MCF 10A (cell line): ENCODE data around the gene CCDC127. TPM values are rescaled to one million over a fixed set of nuclear protein-coding genes. Genes with fewer than 3 reads are reported as not detected.
A peak's percentile ranks its signal among the peaks of the same experiment; 100 is the strongest.

Source experiments
- BruUV-seq: library from RNA; stranded (reverse); fragments of 400-500 nt; replicated peaks from 2 replicates; lab custom pipeline; 2021; lab: Mats Ljungman, UMichigan
- CTCF ChIA-PET: fragments of 300-600 bp; sonication (Branson Sonifier 250); formaldehyde crosslinking; extraction: SDS; loops from one replicate; lab custom pipeline; 2021; ENCODE audit warnings: antibody characterized with exemption, inconsistent platforms; lab: Yijun Ruan, JAX
- POLR2A ChIA-PET: fragments of 300-600, 350-650 bp; sonication (Branson Sonifier 250); formaldehyde crosslinking; extraction: SDS; loops from one replicate; lab custom pipeline; 2020; ENCODE audit warnings: antibody characterized with exemption, inconsistent platforms; lab: Yijun Ruan, JAX
- DNase-seq: peaks from one replicate; pipeline ENCODE4 v3.0.0-alpha.2; 2018; ENCODE audit not compliant: unreplicated experiment
- H3K27ac Mint-ChIP-seq: one replicate; pipeline ENCODE4 v1.8.0; 2022; ENCODE audit warnings: mild to moderate bottlenecking, low read depth, mixed read lengths; ENCODE audit not compliant: unreplicated experiment
- H3K27me3 Mint-ChIP-seq: one replicate; pipeline ENCODE4 v1.8.0; 2022; ENCODE audit warnings: mixed read lengths; ENCODE audit not compliant: insufficient read depth, unreplicated experiment
- H3K36me3 Mint-ChIP-seq: one replicate; pipeline ENCODE4 v1.8.0; 2022; ENCODE audit warnings: mild to moderate bottlenecking, moderate library complexity, mixed read lengths; ENCODE audit not compliant: insufficient read depth, unreplicated experiment
- H3K4me1 Mint-ChIP-seq: one replicate; pipeline ENCODE4 v1.8.0; 2022; ENCODE audit warnings: mixed read lengths; ENCODE audit not compliant: insufficient read depth, unreplicated experiment
- H3K4me3 Mint-ChIP-seq: one replicate; pipeline ENCODE4 v1.8.0; 2022; ENCODE audit warnings: mild to moderate bottlenecking, moderate library complexity, mixed read lengths; ENCODE audit not compliant: unreplicated experiment
- H3K9me3 Mint-ChIP-seq: one replicate; pipeline ENCODE4 v1.8.0; 2022; ENCODE audit warnings: mixed read lengths; ENCODE audit not compliant: unreplicated experiment
- CTCF ChIP-seq: fragments of 200-600 bp; IDR thresholded peaks from one replicate; pipeline ENCODE4 v1.8.0; 2022; ENCODE audit warnings: antibody characterized with exemption, mild to moderate bottlenecking; ENCODE audit not compliant: unreplicated experiment
- intact Hi-C: fragments of 100-400 bp; cut with micrococcal nuclease; formaldehyde crosslinking; loops from 2 replicates; pipeline ENCODE4 v1.14.1; 2022
- total RNA-seq: library from RNA; stranded (reverse); gene quantifications from 2 replicates; pipeline ENCODE4 v1.2.3, GENCODE V29; 2022

The CCDC127 gene
- total RNA-seq, 1 experiment from 2014 or later, result 4.5 TPM

DNA sequence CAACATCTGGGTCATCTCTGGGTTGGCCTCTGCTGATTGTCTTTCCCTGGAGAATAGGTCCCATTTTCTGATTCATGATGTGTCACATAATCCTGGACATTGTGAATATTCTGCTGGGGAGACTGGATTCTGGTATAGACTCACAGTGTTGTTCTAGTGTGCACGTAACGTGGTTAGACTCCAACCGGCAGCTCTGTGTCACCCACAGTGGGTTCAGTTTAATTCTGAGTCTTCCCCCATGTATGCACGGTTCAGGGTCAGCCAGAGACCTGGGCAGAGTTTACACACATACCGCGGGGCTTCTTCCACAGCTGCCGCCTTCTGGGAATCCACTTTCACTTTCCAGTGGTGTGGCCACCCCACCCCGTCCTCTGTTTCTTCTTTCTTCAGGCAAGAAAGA, 64.7 kb downstream of the CCDC127 start:
- Mint-ChIP-seq H3K4me3 (no peak overlapping the region), H3K27ac (no peak overlapping the region)

GRCh38 chr5:152077-152476, 65.9 kb downstream of the CCDC127 start:
- intact Hi-C loops, result no loop called here
- H3K9me3 Mint-ChIP-seq, result peaks cover 16% of the 10 kb centered on the region
- DNase-seq, result no peak
- no peaks in the 10 kb centered on the region for H3K4me1 Mint-ChIP-seq
- no TSS peak for BruUV-seq
- no peaks in the 10 kb centered on the region for H3K36me3 Mint-ChIP-seq
- CTCF ChIA-PET, result no interaction called here
- POLR2A ChIA-PET, result no interaction called here
- peaks cover 5% of the 10 kb centered on the region for H3K27me3 Mint-ChIP-seq
- no peak overlapping the region for H3K27ac Mint-ChIP-seq
- H3K4me3 Mint-ChIP-seq, result no peak overlapping the region
- TF ChIP-seq CTCF, result no peak

More for the DNA sequence above, 64.7 kb downstream of the CCDC127 start:
- H3K4me1 Mint-ChIP-seq, result no peaks in the 10 kb centered on the region
- no peak for DNase-seq
- no peak for TF ChIP-seq CTCF
- H3K9me3 Mint-ChIP-seq, result peaks cover 4% of the 10 kb centered on the region
- peaks cover 9% of the 10 kb centered on the region for H3K27me3 Mint-ChIP-seq
- CTCF ChIA-PET, result interaction anchor here (0.6 kb wide), 1 partner anchor 104 kb away, joined by 3 read pairs; no protein-coding TSS in a partner anchor
- intact Hi-C loops, result no loop called here
- H3K36me3 Mint-ChIP-seq, result no peaks in the 10 kb centered on the region
- POLR2A ChIA-PET, result interaction anchor here (0.7 kb wide), 1 partner anchor 97 kb away, joined by 3 read pairs; no protein-coding TSS in a partner anchor
- BruUV-seq, result no TSS peak

DNA sequence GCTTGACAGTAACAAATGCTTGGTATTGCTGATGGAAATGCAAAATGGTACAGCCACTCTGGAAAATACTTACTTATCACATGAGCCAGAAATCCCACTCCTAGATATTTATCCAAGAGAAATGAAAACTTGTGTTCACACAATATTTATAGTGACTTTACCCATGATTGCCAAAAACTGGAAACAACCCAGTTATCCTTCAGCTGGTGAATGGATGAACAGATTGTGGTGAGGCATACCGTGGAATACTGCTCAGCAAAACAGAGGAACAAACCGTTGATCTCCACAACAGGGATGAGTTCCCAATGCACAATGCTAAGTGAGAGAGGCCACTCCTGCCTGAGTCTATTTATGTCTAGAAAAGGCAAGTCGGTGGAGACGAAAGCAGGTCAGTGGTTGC, 67.2 kb downstream of the CCDC127 start:
- Mint-ChIP-seq H3K4me3 (no peak overlapping the region), H3K27ac (no peak overlapping the region), H3K27me3 (no peaks in the 10 kb centered on the region), H3K9me3 (peaks cover 18% of the 10 kb centered on the region), H3K4me1 (no peaks in the 10 kb centered on the region), H3K36me3 (no peaks in the 10 kb centered on the region)
- intact Hi-C loops, result no loop called here
- no peak for TF ChIP-seq CTCF
- ChIA-PET POLR2A (no interaction called here), CTCF (no interaction called here)
- no TSS peak for BruUV-seq
- no peak for DNase-seq

DNA sequence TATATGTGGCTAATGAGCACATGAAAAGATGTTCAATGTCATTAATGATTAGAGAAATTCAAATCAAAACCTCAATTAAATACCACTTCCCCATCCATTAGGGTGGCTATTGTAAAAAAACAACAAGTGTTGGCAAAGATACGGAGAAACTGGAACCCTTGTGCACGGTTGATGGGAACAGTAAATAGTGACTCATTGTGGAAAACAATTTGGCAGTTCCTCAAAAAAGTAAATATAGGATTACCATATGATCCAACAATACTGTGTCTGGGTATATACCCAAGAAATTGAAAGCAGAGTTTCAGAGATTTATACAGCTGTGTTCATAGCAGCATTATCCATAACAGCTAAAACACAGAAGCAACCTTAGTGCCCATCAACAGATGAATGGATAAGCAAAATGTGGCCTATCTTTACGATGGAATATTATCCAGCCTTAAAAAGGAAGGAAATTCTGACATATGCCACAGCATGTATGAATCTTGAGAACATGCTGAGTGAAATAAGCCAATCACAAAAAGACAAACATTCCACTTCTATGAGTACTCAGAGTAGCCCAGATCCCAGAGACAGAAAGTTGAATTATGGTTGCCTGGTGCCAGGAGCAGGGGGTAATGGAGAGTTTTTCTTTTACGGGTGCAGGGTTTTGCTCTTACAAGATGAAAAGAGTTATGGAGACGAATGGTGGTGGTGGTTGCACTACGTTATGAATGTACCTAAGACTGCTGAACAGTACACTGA, 68.0 kb downstream of the CCDC127 start:
- peaks cover 18% of the 10 kb centered on the region for H3K9me3 Mint-ChIP-seq
- POLR2A ChIA-PET, result no interaction called here
- CTCF ChIA-PET, result interaction anchor here (0.5 kb wide), 1 partner anchor 52 kb away, joined by 3 read pairs; no protein-coding TSS in a partner anchor
- no TSS peak for BruUV-seq
- intact Hi-C loops, result no loop called here
- no peaks in the 10 kb centered on the region for H3K4me1 Mint-ChIP-seq
- peak; percentile 81 for DNase-seq
- H3K36me3 Mint-ChIP-seq, result no peaks in the 10 kb centered on the region
- TF ChIP-seq CTCF, result no peak
- H3K27me3 Mint-ChIP-seq, result peaks cover under 1% of the 10 kb centered on the region
- no peak overlapping the region for H3K4me3 Mint-ChIP-seq
- H3K27ac Mint-ChIP-seq, result no peak overlapping the region
